HG03139 (cell line): ENCODE data around the gene NUS1.
"Not testable (repeated sequence)": the region's sequence is repeated elsewhere in the genome, so short reads cannot be mapped to it uniquely, and the experiment has no call there.

Experiments used
- ATAC-seq: cut with Tn5 transposase; IDR thresholded peaks from one replicate; pipeline ENCODE4 v1.9.1; 2021; ENCODE audit not compliant: unreplicated experiment

The NUS1 gene

DNA sequence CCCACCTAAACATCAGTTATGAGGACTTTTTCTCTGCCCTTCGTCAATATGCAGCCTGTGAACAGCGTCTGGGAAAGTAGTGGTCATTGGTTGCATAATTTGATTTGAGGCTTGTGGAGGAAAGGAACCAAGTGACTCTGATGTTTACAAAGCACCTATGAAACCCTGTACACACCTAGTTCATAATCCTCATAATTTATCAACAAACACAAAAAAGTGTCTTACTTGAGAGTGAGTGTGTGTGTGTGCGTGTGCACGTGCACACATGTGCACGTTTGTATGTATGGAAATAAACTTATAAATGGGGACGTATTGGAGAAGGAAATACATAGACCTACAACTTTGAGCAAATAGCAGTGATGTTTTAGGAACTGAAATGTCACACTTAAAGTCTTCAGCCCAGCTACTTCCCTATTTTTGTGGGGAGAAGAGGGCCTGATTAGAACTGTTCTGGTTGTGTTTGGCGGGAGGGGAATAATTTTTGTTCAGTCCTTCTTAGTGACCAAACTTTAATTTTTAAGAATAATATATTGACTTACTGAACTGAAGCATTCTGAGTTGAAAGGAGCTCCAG, 31.8 kb downstream of the NUS1 start:
- not testable (repeated sequence) for ATAC-seq

DNA sequence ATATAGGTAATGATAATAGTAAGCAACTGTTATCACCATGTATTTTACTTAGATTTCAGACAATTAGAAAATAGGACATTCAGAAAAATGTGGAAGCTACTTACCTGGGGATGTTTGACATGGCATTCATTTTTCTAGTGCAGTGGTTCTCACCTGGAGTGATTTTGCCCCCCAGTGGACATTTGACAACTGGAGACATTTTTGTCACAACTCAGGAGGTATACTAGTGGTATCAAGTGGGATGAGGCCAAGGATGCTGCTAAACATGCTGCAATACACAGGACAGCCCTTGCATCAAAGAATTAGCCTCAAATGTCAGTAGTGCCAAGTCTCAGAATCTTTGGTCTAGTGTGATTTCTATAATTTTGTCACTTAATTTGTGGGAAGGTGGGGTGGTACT, 36.1 kb downstream of the NUS1 start:
- ATAC-seq = no peak

DNA sequence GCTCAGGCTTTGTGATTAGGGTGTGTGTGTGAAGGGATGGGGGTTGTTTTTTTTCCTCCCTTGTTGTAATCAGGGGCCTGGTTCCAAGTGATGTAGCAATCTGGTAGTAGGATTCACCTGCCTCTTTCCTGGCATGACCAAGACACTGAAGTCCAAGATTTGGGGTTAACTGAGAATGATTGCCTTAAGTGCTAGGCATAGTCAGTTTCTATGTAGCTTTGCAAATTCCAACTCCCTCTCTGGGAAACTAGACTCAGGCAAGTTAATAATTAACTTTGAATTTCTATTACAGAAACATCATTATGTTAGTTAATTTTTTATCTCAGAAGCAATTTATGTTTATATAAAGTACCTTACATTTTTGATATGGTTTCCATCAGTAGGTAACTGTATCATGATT, 43.6 kb downstream of the NUS1 start:
- ATAC-seq = no peak

DNA sequence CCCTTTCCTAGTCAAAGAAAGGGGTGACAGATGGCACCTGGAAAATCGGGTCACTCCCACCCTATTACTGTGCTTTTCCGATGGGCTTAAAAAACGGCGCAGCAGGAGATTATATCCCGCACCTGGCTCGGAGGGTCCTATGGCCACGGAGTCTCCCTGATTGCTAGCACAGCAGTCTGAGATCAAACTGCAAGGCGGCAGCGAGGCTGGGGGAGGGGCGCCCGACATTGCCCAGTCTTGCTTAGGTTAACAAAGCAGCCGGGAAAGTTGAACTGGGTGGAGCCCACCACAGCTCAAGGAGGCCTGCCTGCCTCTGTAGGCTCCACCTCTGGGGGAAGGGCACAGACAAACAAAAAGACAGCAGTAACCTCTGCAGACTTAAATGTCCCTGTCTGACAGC, 46.3 kb downstream of the NUS1 start:
- ATAC-seq = not testable (repeated sequence)

DNA sequence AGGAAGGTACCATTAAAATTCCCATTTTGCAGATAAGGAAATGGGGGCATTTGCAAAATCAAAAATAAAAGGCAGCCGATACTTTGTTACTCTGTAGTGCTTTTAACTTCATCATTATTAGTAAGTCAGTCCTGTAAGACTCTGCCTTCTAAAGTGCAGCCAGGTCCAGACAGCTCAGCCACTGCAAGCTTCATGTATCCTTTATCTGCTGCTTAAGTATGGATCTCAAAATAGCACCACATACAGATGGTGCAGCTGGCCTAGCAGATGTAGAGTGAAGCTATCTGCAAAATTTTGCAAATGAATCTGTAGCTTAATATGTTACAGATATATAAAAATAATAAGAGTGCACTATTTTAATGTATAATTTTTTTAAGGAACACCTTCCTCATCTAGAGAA, 53.4 kb downstream of the NUS1 start:
- ATAC-seq = no peak

DNA sequence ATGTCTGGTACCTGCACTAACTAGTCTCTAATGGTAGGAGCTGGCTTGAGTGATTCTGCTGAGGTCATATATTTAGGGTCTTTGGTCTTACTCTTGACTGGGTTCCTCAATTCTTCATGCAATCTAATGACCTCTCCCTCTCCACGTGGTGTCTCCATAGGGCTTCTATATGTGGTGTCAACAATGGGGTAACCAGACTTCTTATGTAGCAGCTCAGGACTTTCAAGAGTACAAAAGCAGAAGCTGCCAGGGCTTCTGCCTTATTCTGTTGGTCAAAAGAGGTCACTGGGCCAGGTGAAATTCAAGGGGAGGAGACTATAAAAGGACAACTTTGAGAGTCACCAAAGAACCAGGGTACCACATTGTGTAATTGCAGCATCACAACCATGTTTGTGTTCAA, 54.3 kb downstream of the NUS1 start:
- no peak for ATAC-seq

DNA sequence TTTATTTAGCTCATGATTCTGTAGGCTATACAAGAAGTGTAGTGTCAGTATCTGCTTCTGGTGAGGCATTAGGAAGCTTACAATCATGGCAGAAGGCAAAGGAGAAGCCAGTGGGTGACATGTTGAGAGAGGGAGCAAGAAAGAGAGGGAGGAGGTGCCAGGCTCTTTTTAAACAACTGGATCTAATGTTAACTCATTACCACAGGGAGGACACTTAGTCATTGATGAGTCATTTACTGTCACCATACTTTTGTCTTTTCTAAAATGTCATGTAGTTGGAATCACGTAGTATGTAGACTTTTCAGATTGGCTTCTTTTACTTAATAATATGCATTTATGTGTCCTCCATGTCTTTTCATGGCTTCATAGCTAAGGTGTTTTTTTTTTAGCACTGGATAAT, 58.1 kb downstream of the NUS1 start:
- ATAC-seq = no peak

DNA sequence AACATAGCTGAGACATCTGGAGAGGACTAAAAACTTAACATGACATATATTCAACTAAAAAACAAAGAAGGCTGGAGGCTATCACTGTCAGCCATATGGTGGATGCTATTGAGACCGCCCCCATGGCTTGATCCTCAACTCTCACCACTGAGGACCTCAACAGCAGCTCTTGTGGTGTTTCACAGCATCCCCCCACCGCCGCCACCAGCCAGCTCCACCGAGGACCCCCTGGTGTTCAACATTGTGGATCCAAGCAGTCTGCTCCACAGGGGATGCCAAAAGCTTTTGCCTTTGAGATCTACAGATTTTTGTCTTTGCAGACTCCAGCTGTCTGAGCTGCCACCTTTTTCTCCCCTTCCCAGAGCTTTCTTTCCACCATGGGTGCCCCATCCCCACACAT, 64.6 kb downstream of the NUS1 start:
- no peak for ATAC-seq

DNA sequence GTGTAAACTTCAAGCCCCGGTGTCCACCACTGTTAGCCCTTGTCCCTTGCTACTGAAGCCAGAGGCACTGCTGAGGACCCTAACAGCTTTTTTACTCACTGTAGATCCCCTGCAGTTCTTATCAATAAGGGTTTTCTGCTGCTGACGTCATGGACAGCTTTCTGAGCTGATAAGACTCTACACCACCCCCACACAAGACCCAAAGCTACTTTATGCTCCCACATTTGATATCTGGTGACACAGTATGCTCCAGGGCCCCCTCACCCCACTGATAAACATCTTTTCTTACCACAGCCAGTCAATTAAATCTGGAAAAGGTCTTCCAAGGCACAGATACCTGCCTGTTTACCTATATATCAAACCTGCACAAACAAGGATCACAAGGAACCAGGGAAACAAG, 65.3 kb downstream of the NUS1 start:
- no peak for ATAC-seq

DNA sequence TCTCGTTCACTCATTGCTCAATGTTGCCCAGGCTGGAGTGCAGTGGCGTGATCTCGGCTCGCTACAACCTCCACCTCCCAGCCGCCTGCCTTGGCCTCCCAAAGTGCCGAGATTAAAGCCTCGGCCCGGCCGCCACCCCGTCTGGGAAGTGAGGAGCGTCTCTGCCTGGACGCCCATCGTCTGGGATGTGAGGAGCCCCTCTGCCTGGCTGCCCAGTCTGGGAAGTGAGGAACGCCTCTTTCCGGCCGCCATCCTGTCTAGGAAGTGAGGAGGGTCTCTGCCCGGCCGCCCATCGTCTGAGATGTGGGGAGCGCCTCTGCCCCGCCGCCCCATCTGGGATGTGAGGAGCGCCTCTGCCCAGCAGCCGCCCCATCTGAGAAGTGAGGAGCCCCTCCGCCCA, 75.4 kb downstream of the NUS1 start:
- ATAC-seq = not testable (repeated sequence)
